Right lobe of liver (tissue), 4 donors: ENCODE data around the gene C16orf92.
"Not testable (repeated sequence)": the region's sequence is repeated elsewhere in the genome, so short reads cannot be mapped to it uniquely, and the experiment has no call there.

ENCODE experiments used
- POLR2A ChIP-seq: fragments of 450-650 bp; IDR thresholded peaks from one replicate; pipeline ENCODE4 v1.6.1; 2017; ENCODE audit warnings: antibody characterized with exemption, mild to moderate bottlenecking
- TF ChIP-seq, protein P1 (sequence below), 4 donors: fragments of 200-600 bp in 3 of 4; fragments of 450-650 bp in 1 of 4; IDR thresholded peaks; one replicate each; pipeline versions ENCODE4 v1.5.1 to v1.8.0; 2016 to 2022; ENCODE audit warnings: antibody characterized with exemption in 4 of 4, mild to moderate bottlenecking in 2 of 4
- donor health status: DM: no; HTN: no; CAD: no.
- donor health status: DM: no; HTN: no; CAD: no.
- donor health status: DM: no; HTN: yes; CAD: no.

DNA sequence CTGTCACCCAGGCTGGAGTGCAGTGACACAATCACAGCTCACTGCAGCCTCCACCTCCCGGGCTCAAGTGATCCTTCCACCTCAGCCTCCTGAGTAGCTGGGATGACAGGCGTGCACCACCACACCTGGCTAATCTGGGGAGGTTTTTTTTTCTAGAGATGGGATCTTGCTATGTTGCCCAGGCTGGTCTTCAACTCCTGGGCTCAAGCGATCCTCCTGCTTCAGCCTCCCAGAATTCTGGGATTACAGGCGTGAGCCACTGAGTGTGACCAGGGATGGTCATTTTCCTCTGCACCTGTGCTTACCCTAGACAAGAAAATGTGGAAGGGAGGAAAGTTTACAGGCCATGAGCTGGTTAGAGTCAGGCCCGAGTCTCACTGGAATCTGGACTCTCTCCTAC is 17.7 kb downstream of the C16orf92 start:
- not testable (repeated sequence) for TF ChIP-seq POLR2A
- TF ChIP-seq, protein P1, sequence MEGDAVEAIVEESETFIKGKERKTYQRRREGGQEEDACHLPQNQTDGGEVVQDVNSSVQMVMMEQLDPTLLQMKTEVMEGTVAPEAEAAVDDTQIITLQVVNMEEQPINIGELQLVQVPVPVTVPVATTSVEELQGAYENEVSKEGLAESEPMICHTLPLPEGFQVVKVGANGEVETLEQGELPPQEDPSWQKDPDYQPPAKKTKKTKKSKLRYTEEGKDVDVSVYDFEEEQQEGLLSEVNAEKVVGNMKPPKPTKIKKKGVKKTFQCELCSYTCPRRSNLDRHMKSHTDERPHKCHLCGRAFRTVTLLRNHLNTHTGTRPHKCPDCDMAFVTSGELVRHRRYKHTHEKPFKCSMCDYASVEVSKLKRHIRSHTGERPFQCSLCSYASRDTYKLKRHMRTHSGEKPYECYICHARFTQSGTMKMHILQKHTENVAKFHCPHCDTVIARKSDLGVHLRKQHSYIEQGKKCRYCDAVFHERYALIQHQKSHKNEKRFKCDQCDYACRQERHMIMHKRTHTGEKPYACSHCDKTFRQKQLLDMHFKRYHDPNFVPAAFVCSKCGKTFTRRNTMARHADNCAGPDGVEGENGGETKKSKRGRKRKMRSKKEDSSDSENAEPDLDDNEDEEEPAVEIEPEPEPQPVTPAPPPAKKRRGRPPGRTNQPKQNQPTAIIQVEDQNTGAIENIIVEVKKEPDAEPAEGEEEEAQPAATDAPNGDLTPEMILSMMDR (IDR thresholded peaks at IDR 0.05) = not testable (repeated sequence)
